MCF 10A (cell line): ENCODE results near the gene PLAAT4. TPM values are rescaled to one million over a fixed set of nuclear protein-coding genes. Genes with fewer than 3 reads are reported as not detected.

Experiments used
- BruUV-seq: library from RNA; stranded (reverse); fragments of 400-500 nt; replicated peaks from 2 replicates; lab custom pipeline; 2021; lab: Mats Ljungman, UMichigan
- CTCF ChIA-PET: fragments of 300-600 bp; sonication (Branson Sonifier 250); formaldehyde crosslinking; extraction: SDS; loops from one replicate; lab custom pipeline; 2021; ENCODE audit warnings: antibody characterized with exemption, inconsistent platforms; lab: Yijun Ruan, JAX
- POLR2A ChIA-PET: fragments of 300-600, 350-650 bp; sonication (Branson Sonifier 250); formaldehyde crosslinking; extraction: SDS; loops from one replicate; lab custom pipeline; 2020; ENCODE audit warnings: antibody characterized with exemption, inconsistent platforms; lab: Yijun Ruan, JAX
- DNase-seq: peaks from one replicate; pipeline ENCODE4 v3.0.0-alpha.2; 2018; ENCODE audit not compliant: unreplicated experiment
- H3K27ac Mint-ChIP-seq: one replicate; pipeline ENCODE4 v1.8.0; 2022; ENCODE audit warnings: mild to moderate bottlenecking, low read depth, mixed read lengths; ENCODE audit not compliant: unreplicated experiment
- H3K27me3 Mint-ChIP-seq: one replicate; pipeline ENCODE4 v1.8.0; 2022; ENCODE audit warnings: mixed read lengths; ENCODE audit not compliant: insufficient read depth, unreplicated experiment
- H3K36me3 Mint-ChIP-seq: one replicate; pipeline ENCODE4 v1.8.0; 2022; ENCODE audit warnings: mild to moderate bottlenecking, moderate library complexity, mixed read lengths; ENCODE audit not compliant: insufficient read depth, unreplicated experiment
- H3K4me1 Mint-ChIP-seq: one replicate; pipeline ENCODE4 v1.8.0; 2022; ENCODE audit warnings: mixed read lengths; ENCODE audit not compliant: insufficient read depth, unreplicated experiment
- H3K4me3 Mint-ChIP-seq: one replicate; pipeline ENCODE4 v1.8.0; 2022; ENCODE audit warnings: mild to moderate bottlenecking, moderate library complexity, mixed read lengths; ENCODE audit not compliant: unreplicated experiment
- H3K9me3 Mint-ChIP-seq: one replicate; pipeline ENCODE4 v1.8.0; 2022; ENCODE audit warnings: mixed read lengths; ENCODE audit not compliant: unreplicated experiment
- intact Hi-C: fragments of 100-400 bp; cut with micrococcal nuclease; formaldehyde crosslinking; loops from 2 replicates; pipeline ENCODE4 v1.14.1; 2022
- total RNA-seq: library from RNA; stranded (reverse); gene quantifications from 2 replicates; pipeline ENCODE4 v1.2.3, GENCODE V29; 2022
- TF ChIP-seq, protein P1 (sequence below): fragments of 200-600 bp; IDR thresholded peaks from one replicate; pipeline ENCODE4 v1.8.0; 2022; ENCODE audit warnings: antibody characterized with exemption, mild to moderate bottlenecking; ENCODE audit not compliant: unreplicated experiment

PLAAT4 gene
- total RNA-seq, 1 experiment from 2014 or later, result 0.96 TPM

DNA sequence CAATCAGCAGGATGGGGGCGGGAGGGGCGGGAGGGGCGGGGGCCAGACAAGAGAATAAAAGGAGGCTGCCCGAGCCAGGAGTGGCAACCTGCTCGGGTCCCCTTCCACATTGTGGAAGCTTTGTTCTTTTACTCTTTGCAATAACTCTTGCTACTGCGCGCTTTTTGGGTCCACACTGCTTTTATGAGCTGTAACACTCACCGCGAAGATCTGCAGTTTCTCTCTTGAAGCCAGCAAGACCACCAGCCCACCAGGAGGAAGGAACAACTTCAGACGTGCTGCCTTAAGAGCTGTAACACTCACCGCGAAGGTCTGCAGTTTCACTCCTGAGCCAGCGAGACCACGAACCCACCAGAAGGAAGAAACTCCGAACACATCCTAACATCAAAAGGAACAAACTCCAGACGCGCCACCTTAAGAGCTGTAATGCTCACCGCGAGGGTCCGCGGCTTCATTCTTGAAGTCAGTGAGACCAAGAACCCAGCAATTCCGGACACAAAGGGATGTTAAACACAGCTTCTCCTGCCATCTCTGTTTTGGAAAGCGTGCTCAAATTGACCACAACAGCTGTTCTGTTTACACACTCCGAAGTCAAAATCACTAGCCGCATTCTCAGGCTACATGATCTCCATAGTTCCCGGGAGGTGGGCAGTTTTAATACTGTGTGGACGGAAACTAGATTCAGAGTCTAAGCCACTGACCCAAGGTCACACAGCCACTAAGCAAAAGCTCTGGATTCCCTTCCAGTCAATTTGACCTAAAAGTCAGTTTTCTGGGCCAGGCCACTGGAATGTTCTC is 14.7 kb downstream of the PLAAT4 start:
- ChIA-PET CTCF (no interaction called here), POLR2A (interaction anchor here (0.6 to 1.2 kb wide), 2 partner anchors 13 to 1226 kb away, joined by 3 to 4 read pairs; no protein-coding TSS in a partner anchor)
- BruUV-seq, result no TSS peak
- no peaks in the 10 kb centered on the region for H3K9me3 Mint-ChIP-seq
- TF ChIP-seq, protein P1, sequence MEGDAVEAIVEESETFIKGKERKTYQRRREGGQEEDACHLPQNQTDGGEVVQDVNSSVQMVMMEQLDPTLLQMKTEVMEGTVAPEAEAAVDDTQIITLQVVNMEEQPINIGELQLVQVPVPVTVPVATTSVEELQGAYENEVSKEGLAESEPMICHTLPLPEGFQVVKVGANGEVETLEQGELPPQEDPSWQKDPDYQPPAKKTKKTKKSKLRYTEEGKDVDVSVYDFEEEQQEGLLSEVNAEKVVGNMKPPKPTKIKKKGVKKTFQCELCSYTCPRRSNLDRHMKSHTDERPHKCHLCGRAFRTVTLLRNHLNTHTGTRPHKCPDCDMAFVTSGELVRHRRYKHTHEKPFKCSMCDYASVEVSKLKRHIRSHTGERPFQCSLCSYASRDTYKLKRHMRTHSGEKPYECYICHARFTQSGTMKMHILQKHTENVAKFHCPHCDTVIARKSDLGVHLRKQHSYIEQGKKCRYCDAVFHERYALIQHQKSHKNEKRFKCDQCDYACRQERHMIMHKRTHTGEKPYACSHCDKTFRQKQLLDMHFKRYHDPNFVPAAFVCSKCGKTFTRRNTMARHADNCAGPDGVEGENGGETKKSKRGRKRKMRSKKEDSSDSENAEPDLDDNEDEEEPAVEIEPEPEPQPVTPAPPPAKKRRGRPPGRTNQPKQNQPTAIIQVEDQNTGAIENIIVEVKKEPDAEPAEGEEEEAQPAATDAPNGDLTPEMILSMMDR, result no peak
- H3K36me3 Mint-ChIP-seq, result peaks cover 5% of the 10 kb centered on the region
- intact Hi-C loops, result no loop called here
- H3K27me3 Mint-ChIP-seq, result no peaks in the 10 kb centered on the region
- no peaks in the 10 kb centered on the region for H3K4me1 Mint-ChIP-seq
- no peak overlapping the region for H3K4me3 Mint-ChIP-seq
- DNase-seq, result no peak
- H3K27ac Mint-ChIP-seq, result no peak overlapping the region

DNA sequence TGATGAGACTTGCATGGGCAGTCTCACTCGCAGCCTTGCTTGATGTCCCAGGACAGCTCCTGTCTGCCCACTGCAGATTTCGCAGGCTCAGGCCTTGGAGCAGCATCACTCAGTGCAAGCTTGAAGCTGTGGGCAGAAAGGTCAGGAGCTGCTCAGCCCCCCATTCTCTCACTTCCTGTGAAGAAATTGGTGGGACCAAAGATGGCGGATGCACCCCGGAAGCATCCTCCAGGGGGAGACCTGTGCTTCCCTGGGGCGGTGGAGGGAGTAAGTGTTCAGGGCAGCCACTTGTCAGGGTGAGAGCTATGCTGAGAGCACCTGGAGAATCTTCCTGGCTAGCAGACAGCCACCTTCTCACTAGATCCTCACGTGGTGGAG is 15.3 kb downstream of the PLAAT4 start:
- Mint-ChIP-seq H3K27ac (no peak overlapping the region), H3K27me3 (no peaks in the 10 kb centered on the region), H3K36me3 (peaks cover 5% of the 10 kb centered on the region), H3K9me3 (no peaks in the 10 kb centered on the region), H3K4me3 (no peak overlapping the region), H3K4me1 (no peaks in the 10 kb centered on the region)
- ChIA-PET CTCF (no interaction called here), POLR2A (interaction anchor here (0.6 to 1.2 kb wide), 2 partner anchors 12 to 1227 kb away, joined by 3 to 4 read pairs; no protein-coding TSS in a partner anchor)
- no peak for DNase-seq
- intact Hi-C loops, result no loop called here
- BruUV-seq, result no TSS peak
- TF ChIP-seq, protein P1, result no peak

DNA sequence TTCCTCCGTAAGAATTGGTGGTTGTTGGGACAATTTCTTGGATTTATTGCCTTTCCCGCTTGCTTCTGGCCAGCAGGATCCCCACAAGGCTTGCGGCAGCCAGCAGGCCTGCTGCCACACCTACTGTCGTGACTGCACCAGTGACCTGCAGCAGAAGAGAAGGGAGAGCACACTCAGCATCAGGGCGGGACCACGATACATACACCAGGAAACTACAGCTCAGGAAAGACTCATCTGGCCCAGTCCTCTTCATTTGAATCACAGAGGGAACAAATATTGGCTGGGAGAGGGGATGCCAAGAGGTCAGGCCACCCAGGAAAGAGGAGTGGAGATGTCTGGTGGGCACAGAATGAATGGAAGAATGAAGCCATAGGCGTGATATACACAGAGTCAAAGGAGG is 16.3 kb downstream of the PLAAT4 start:
- CTCF ChIA-PET, result interaction anchor here (1.0 kb wide), 1 partner anchor 15 kb away, joined by 3 read pairs; no protein-coding TSS in a partner anchor
- intact Hi-C loops, result no loop called here
- H3K27ac Mint-ChIP-seq, result no peak overlapping the region
- H3K4me3 Mint-ChIP-seq, result no peak overlapping the region
- H3K4me1 Mint-ChIP-seq, result no peaks in the 10 kb centered on the region
- H3K9me3 Mint-ChIP-seq, result no peaks in the 10 kb centered on the region
- TF ChIP-seq, protein P1, result no peak
- no peaks in the 10 kb centered on the region for H3K27me3 Mint-ChIP-seq
- POLR2A ChIA-PET, result no interaction called here
- DNase-seq, result no peak
- H3K36me3 Mint-ChIP-seq, result peaks cover 5% of the 10 kb centered on the region
- no TSS peak for BruUV-seq

DNA sequence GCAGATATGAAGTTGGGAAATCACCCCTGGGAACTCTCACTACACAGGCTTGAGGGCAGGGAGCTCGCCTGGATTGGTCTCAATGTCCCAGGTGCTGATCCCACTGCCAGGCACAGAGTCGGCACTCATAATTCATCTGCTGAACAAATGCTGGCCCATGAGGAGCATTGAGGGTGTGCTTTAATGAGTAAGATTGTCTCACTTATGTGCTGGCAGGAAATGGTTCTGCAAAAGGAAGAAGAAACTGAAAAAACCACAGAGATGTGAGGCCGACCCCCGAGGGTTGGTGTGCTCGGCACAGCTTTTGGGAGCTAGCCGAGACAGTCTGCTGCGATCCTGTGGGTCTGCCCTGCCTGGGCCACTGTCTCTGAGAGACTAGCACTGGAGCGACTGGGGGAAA is 17.2 kb downstream of the PLAAT4 start:
- intact Hi-C loops, result no loop called here
- ChIA-PET CTCF (interaction anchor here (0.5 to 0.6 kb wide), 5 partner anchors 12 to 141 kb away, joined by 3 to 4 read pairs (median 3); no protein-coding TSS in a partner anchor), POLR2A (interaction anchor here (0.6 to 1.2 kb wide), 3 partner anchors 8 to 489 kb away, joined by 3 read pairs; no protein-coding TSS in a partner anchor)
- Mint-ChIP-seq H3K27ac (no peak overlapping the region), H3K36me3 (peaks cover 5% of the 10 kb centered on the region), H3K4me1 (no peaks in the 10 kb centered on the region), H3K4me3 (no peak overlapping the region), H3K9me3 (no peaks in the 10 kb centered on the region), H3K27me3 (no peaks in the 10 kb centered on the region)
- DNase-seq, result no peak
- no TSS peak for BruUV-seq
- TF ChIP-seq, protein P1, result no peak
